ENCODE data around the gene DGKZ.

Gene DGKZ

GRCh38 chr11:46383404-46383758 lies 36.1 kb downstream of the DGKZ start:
- no peak for FAIRE-seq

DNA sequence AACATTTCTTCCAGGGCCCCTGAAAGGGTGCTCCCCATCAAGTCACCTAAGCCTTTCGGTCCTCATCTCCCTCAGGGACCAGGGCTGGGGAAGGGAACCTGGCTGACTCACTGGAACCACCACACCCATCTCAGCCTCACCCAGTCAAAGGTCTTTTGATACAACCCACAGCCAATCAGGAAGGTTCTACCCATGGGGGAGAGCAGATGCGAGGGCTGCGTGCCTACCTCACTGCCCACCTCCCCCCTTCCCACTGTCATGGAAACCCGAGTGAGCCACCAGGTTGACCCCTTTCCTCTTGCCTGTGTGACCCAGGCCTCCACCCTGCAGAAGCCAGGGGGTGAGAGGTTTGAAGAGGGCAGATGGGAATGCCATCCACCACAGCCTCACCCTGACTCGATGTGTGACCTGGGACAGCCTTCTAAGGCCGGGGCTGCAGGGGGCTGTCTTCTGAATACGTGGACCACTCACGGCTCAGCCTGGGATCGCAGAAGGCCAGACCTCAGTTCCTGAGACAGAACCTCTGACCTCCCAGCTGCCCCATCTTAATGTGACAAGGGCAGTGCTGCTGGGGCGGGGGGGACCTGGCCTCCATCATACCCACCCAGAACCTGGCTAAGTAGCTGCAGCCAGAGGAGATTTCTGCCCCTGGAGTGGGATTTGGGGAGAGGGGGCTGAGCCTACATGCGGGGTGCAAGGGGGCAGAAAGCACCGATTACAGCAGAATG lies 36.9 kb downstream of the DGKZ start:
- FAIRE-seq = no peak

GRCh38 chr11:46385169-46386004 lies 38.1 kb downstream of the DGKZ start:
- FAIRE-seq = no peak

- FAIRE-seq = no peak
Observed at GRCh38 chr11:46386005-46386578, 38.8 kb downstream of the DGKZ start.

DNA sequence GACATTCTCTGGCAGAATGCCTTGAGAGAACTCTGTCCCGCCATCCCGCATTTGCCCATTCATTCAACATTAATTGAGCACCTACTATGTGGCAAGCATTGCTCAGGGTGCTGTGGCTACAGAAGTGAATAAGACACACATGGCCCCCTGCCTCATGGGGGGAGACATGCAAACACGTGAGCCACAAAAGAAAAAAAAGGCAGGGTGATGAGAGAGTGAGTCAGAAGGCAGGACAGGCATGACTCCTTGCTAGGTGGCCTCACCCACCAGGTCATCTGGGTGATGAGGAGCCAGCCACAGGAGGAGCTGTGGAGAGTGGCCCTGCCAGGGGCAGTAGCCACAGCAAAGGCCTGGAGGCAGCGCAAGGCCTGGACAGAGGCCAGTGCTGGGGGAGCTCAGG lies 39.4 kb downstream of the DGKZ start:
- FAIRE-seq = no peak

DNA sequence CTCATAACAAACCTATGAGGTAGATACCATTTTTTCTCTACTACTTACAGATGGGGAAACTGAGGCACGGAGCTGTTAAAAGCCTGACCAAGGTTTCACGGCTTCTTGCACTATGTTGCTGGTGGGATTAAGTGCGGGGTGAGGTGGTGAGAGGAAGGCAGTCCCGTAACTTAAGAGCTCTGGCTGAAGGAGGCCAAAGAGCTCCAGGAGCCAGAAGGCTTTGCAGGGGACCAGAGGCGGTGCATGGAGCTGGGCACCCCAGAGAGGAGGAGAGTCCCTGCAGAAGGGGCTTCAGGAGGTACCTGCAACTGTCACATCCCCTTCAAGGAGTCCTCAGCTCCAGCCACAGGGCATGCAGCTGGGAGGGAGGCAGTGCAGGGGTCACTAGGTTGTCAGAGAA lies 40.2 kb downstream of the DGKZ start:
- no peak for FAIRE-seq

GRCh38 chr11:46387919-46388618 lies 40.8 kb downstream of the DGKZ start:
- no peak for FAIRE-seq

GRCh38 chr11:46388619-46389449 lies 41.6 kb downstream of the DGKZ start:
- FAIRE-seq = no peak

DNA sequence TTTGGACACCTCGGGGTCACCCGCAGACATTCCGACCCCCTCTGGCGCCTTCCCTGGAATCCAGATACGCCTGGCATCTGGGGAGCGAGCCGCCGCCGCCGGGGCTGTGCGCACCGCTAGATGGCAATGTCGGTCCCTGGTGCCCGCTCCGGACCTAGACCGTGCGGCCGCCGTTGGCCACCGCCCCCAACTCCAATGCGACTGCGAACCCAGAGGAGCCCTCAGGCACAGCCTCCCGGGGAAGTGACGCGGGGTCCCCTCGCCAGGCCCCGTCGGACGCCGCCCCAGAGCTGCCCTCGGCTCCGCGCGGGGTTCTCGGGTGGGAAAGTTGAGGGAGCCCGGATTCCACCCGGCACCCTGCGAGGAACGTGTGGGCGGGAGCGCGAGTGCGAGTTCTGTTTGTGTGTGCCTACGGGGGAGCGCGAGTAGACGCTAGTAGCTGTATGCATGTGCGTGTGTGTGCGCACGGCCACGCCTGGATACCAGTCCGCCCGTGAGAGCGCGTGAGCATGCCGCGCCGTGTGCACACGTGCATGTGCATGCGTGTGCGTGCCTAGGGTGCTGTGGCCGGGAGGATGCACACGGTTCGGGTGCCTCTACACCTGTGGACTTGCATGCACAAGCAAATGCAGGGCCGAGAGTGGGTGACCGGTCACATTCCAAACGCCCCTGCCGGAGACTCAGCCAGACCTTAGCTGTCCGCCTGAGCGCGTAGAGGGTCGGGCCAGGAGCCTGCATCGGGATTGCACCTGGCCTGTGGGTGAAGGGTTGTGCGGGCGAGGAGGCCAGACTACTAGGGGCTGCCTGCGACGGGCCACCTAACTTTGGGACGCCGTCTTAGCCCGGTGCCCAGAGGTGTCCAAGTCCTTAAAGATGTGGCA lies 42.4 kb downstream of the DGKZ start:
- FAIRE-seq = no peak

GRCh38 chr11:46390331-46391171 lies 43.3 kb downstream of the DGKZ start:
- FAIRE-seq = no peak

DNA sequence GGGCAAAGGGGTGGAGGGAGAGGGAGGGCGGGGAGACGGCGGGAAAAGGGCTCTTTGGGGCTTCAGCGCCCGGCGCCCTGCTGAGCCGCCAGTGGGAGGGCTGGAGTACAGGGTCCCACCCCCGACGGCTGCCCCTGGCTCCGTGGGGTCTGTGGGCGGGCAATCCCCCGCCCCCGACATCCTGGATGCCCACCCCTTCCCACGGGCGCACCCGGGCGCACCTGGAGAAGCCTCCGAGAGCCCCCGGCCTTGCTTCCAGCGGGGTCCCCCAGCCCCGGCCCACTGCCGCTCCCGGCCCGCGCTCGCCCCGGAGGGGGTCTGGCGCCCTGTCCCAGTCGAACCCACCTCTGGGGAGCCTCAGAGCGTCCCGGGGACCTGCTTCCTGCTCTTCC lies 43.9 kb downstream of the DGKZ start:
- no peak for FAIRE-seq

GRCh38 chr11:46391578-46392420 lies 44.5 kb downstream of the DGKZ start, which contains the start of gene CHRM4:
Gene CHRM4 (minus strand): TSS chr11:46391776. CDS start chr11:46386557, 5,219 bp downstream.
- no peak for FAIRE-seq

GRCh38 chr11:46392421-46393230 lies 45.4 kb downstream of the DGKZ start:
- FAIRE-seq = no peak

GRCh38 chr11:46393231-46393616 lies 46.0 kb downstream of the DGKZ start:
- no peak for FAIRE-seq

- FAIRE-seq = no peak
Observed at GRCh38 chr11:46393759-46394158, 46.5 kb downstream of the DGKZ start.

GRCh38 chr11:46397526-46397925 lies 50.3 kb downstream of the DGKZ start:
- FAIRE-seq = no peak

GRCh38 chr11:46402957-46403902 lies 56.0 kb downstream of the DGKZ start:
- no peak for FAIRE-seq

Data from endometrium (tissue), 2 donors.